MM.1S (cell line): Measurements from ENCODE around the gene PRICKLE3.

Experiments used
- CTCF ChIP-seq: fragments of 300-600 bp; sonication (generic); IDR thresholded peaks from 2 replicates; pipeline ENCODE4 v1.5.1; 2016; ENCODE audit warnings: antibody characterized with exemption, low read length, mixed read lengths
- EZH2phosphoT487 ChIP-seq: fragments of 300-600 bp; sonication (generic); IDR thresholded peaks from 2 replicates; pipeline ENCODE4 v1.6.1; 2018; ENCODE audit warnings: antibody characterized with exemption, low read length

- TF ChIP-seq CTCF, result no peak
- TF ChIP-seq EZH2phosphoT487, result no peak
Measured at GRCh38 chrX:49179358-49179757, 6.8 kb downstream of the PRICKLE3 start.
